OCI-LY1 (cell line): ENCODE measurements around the gene SMAP2.

Source experiments
- EZH2 ChIP-seq: fragments of 200-600 bp; sonication (generic), shearing (Covaris generic); IDR thresholded peaks from 2 replicates; pipeline ENCODE4 v1.8.0; 2017; ENCODE audit warnings: borderline replicate concordance, mixed run types, mild to moderate bottlenecking, antibody characterized with exemption, low read length, moderate library complexity, mixed read lengths
- TF ChIP-seq, protein P1 (sequence below): fragments of 200-600 bp; sonication (generic), shearing (Covaris generic); IDR thresholded peaks from 2 replicates; pipeline ENCODE4 v1.5.1; 2017; ENCODE audit warnings: mild to moderate bottlenecking, antibody characterized with exemption, low read length, moderate library complexity, mixed read lengths

DNA sequence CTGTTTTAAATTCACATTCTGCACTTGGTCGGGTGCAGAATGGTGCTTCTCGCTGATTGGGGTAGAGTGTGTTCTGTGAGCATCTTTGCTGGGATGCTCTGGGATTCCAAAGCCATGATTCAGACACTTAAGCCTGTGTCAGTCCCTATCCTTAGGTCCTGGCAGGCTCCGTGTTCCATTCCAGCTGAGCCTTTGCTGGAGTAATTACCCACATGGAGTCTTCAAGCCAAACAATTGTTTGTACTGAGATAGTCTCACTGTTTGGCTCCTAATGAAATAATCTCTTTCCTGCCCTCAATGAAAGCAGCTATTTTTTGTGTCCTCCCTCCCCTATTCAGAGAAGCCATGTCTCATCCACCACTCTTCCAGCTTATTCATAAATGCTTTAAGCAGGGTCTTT is 18.7 kb downstream of the SMAP2 start:
- TF ChIP-seq, protein P1, sequence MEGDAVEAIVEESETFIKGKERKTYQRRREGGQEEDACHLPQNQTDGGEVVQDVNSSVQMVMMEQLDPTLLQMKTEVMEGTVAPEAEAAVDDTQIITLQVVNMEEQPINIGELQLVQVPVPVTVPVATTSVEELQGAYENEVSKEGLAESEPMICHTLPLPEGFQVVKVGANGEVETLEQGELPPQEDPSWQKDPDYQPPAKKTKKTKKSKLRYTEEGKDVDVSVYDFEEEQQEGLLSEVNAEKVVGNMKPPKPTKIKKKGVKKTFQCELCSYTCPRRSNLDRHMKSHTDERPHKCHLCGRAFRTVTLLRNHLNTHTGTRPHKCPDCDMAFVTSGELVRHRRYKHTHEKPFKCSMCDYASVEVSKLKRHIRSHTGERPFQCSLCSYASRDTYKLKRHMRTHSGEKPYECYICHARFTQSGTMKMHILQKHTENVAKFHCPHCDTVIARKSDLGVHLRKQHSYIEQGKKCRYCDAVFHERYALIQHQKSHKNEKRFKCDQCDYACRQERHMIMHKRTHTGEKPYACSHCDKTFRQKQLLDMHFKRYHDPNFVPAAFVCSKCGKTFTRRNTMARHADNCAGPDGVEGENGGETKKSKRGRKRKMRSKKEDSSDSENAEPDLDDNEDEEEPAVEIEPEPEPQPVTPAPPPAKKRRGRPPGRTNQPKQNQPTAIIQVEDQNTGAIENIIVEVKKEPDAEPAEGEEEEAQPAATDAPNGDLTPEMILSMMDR = no peak
- no peak for TF ChIP-seq EZH2
